Measurements from ENCODE around the gene SSNA1.

Gene SSNA1, protein sequence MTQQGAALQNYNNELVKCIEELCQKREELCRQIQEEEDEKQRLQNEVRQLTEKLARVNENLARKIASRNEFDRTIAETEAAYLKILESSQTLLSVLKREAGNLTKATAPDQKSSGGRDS

DNA sequence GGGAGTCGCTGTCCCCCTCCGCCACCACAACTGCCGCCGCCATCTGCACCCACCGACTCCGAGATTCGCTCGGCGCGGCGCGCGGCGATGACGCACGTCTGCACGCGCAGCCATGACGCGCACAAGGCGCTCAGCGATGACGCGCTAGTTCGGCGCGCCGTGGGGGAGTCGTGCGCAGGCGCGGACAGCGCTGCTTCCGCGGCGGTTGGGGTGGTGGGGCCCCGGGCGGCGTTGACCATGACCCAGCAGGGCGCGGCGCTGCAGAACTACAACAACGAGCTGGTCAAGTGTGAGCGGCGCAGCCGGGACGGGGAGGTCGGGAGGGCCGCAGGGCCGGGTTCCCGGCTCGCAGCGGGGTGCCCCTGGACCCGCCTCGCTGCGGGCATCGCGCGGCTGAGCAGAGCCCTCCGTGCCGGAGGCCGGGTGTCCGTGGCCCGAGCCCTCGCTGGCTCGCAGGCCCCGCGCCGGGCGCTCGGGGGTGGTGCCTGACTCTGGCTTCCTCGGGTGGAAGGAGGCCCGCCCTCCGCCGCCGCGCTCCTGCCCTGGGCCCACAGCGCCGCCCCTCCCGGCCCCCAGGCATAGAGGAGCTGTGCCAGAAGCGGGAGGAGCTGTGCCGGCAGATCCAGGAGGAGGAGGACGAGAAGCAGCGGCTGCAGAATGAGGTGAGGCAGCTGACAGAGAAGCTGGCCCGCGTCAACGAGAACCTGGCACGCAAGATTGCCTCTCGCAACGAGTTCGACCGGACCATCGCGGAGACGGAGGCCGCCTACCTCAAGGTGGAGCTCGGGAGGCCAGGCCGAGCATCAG is at the start of gene SSNA1, which contains the start of gene ANAPC2:
Gene SSNA1 (plus strand): TSS at position 187 of the 807 bp plus-strand sequence. CDS start 51 bp downstream, at position 238.
Gene ANAPC2 (minus strand): TSS at position 71 of the 807 bp plus-strand sequence. CDS start 28 bp downstream, at position 43.
- Histone ChIP-seq H3K27ac (peak within 1 kb of the TSS; percentile 91), H3K9ac (peak within 1 kb of the TSS; percentile 85), H3K4me3 (peak within 1 kb of the TSS; percentile 87), H3K9me3 (no peaks in the 10 kb centered on the region), H3K27me3 (no peaks in the 10 kb centered on the region), H3K4me1 (peaks cover 67% of the 10 kb centered on the region), H3K4me2 (peak within 1 kb of the TSS; percentile 100), H4K20me1 (peaks cover 86% of the 10 kb centered on the region), H3K36me3 (peaks cover 77% of the 10 kb centered on the region)
- no peak for TF ChIP-seq Cebpa-rat (IDR thresholded peaks at IDR 0.05)

DNA sequence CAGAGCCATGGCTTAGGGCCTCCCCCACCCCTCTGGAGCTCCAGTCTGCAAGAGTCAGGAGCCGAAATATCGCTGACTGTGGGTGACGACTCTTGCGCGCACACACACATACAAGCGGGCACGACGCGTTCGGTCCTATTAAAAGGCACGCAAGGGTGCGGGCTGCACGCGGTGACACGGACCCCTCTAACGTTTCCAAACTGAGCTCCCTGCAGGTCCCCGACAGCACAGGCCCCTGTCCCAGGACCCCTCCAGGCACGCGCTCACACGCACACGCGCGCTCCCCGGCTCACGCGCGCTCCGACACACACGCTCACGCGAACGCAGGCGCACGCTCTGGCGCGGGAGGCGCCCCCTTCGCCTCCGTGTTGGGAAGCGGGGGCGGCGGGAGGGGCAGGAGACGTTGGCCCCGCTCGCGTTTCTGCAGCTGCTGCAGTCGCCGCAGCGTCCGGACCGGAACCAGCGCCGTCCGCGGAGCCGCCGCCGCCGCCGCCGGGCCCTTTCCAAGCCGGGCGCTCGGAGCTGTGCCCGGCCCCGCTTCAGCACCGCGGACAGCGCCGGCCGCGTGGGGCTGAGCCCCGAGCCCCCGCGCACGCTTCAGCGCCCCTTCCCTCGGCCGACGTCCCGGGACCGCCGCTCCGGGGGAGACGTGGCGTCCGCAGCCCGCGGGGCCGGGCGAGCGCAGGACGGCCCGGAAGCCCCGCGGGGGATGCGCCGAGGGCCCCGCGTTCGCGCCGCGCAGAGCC is 49.6 kb upstream of the SSNA1 start, which contains the start of gene GRIN1:
Gene GRIN1 (plus strand): TSS at position 433 of the 746 bp plus-strand sequence. CDS start 333 bp downstream, outside the sequence.
- no peak within 1 kb of the TSS for H3K4me3 ChIP-seq
- H3K4me2 ChIP-seq: peak within 1 kb of the TSS; percentile 74
- no peak within 1 kb of the TSS for H3K9ac ChIP-seq
- no peaks in the 10 kb centered on the region for H3K36me3 ChIP-seq
- H4K20me1 ChIP-seq: peaks cover 36% of the 10 kb centered on the region
- no peak within 1 kb of the TSS for H3K27ac ChIP-seq
- TF ChIP-seq Cebpa-rat (IDR thresholded peaks at IDR 0.05): no peak
- H3K27me3 ChIP-seq: peaks cover 88% of the 10 kb centered on the region
- no peaks in the 10 kb centered on the region for H3K9me3 ChIP-seq
- peaks cover 32% of the 10 kb centered on the region for H3K4me1 ChIP-seq

- no peak for TF ChIP-seq Cebpa-rat (IDR thresholded peaks at IDR 0.05)
- peaks cover 36% of the 10 kb centered on the region for H4K20me1 ChIP-seq
- H3K36me3 ChIP-seq: no peaks in the 10 kb centered on the region
- H3K9ac ChIP-seq: no peak overlapping the region
- peaks cover 82% of the 10 kb centered on the region for H3K27me3 ChIP-seq
- no peak overlapping the region for H3K4me3 ChIP-seq
- H3K9me3 ChIP-seq: no peaks in the 10 kb centered on the region
- peak overlapping the region; percentile 74 for H3K4me2 ChIP-seq
- peaks cover 32% of the 10 kb centered on the region for H3K4me1 ChIP-seq
- H3K27ac ChIP-seq: no peak overlapping the region
Observed at GRCh38 chr9:137139468-137140150, 48.9 kb upstream of the SSNA1 start.

- H4K20me1 ChIP-seq: peaks cover 36% of the 10 kb centered on the region
- H3K4me2 ChIP-seq: no peak overlapping the region
- H3K4me1 ChIP-seq: peaks cover 32% of the 10 kb centered on the region
- peaks cover 74% of the 10 kb centered on the region for H3K27me3 ChIP-seq
- H3K4me3 ChIP-seq: no peak overlapping the region
- no peak overlapping the region for H3K27ac ChIP-seq
- H3K9me3 ChIP-seq: no peaks in the 10 kb centered on the region
- no peak for TF ChIP-seq Cebpa-rat (IDR thresholded peaks at IDR 0.05)
- H3K9ac ChIP-seq: no peak overlapping the region
- H3K36me3 ChIP-seq: no peaks in the 10 kb centered on the region
Observed at GRCh38 chr9:137140151-137141012, 48.1 kb upstream of the SSNA1 start.

DNA sequence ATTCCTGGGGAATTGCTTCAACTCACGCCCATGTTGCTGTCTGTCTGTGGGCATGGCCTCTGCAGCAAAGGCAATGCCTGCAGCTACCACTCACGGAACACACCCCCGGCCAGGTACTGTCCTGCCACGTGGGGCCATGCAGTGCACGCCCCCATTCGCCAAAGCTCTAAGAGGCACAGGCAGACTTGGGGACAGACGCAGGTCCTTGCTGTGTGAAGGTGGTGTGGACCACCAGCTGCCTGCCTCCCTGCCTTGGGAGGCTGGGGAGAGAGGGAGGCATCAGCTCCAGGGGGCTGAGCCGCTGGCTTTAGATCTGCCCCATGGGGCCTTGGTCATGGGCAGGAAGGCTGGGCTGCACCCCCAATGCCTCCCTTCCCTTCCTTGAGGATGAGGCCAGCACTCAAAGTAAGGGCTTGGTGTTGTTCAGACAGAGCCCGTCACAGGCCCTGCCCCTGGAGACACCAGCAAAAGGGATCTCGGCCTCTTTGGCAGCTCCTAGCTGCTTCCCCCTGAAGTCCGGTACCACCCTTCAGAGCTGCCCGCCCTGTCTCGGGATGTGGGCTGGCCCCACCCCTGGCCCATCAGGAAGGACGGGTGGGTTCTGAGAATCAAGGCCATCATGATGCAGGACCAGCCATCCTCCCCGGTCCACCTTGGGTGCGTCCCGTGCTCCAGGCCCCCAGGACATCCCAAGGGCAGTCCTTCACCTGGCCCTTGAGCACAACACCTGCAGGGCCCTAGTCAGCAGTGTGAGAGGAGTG is 47.2 kb upstream of the SSNA1 start:
- Histone ChIP-seq H3K4me1 (peaks cover 32% of the 10 kb centered on the region), H3K4me2 (no peak overlapping the region), H3K27me3 (peaks cover 65% of the 10 kb centered on the region), H4K20me1 (peaks cover 36% of the 10 kb centered on the region), H3K9me3 (no peaks in the 10 kb centered on the region), H3K9ac (no peak overlapping the region), H3K36me3 (no peaks in the 10 kb centered on the region), H3K4me3 (no peak overlapping the region), H3K27ac (no peak overlapping the region)
- no peak for TF ChIP-seq Cebpa-rat (IDR thresholded peaks at IDR 0.05)

DNA sequence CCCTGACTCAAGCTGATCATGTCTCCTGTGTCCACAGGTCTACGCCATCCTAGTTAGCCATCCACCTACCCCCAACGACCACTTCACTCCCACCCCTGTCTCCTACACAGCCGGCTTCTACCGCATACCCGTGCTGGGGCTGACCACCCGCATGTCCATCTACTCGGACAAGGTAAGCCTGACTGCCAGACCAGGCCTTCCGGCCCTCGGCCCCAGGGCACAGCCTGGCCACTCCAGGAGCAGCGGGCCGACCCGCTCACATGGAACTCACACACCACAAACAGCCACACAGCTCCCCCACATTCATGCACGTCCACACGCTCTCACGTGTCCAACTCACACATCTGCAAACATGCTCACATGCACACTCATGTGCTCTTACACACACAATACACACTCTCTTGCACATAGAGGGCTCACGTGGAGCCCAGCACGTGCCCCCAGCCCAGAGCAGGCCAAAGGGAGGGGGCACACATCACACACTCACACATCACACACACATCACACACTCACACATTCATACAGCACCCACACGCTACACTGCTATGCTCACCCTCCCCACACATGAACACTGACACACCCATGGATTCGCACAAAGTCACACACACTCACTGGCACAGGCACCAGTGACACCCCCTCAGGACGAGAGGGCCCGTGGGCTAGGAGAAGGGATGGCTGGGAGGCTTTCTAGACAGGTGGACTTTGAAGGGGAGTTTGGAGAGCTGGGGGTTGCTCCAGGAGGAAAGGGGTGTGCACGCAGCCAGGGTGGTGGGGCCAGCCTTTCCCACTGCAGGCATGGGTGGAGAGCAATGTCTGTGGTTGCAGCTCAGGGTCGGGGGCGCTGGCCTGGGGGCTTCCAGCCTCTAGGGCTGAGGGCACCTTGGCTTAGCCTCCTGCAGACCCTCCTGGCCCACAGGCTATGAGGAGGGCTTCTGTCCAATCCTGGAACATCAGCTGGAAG is 46.2 kb upstream of the SSNA1 start:
- Histone ChIP-seq H4K20me1 (peaks cover 31% of the 10 kb centered on the region), H3K4me1 (peaks cover 28% of the 10 kb centered on the region), H3K9me3 (no peaks in the 10 kb centered on the region), H3K4me2 (no peak overlapping the region), H3K27me3 (peaks cover 55% of the 10 kb centered on the region), H3K4me3 (no peak overlapping the region), H3K36me3 (no peaks in the 10 kb centered on the region), H3K27ac (no peak overlapping the region), H3K9ac (no peak overlapping the region)
- TF ChIP-seq Cebpa-rat (IDR thresholded peaks at IDR 0.05): no peak

- Histone ChIP-seq H3K4me1 (peaks cover 30% of the 10 kb centered on the region), H3K4me3 (no peak overlapping the region), H4K20me1 (peaks cover 27% of the 10 kb centered on the region), H3K4me2 (no peak overlapping the region), H3K27me3 (peaks cover 43% of the 10 kb centered on the region), H3K9ac (no peak overlapping the region), H3K36me3 (no peaks in the 10 kb centered on the region), H3K27ac (no peak overlapping the region), H3K9me3 (no peaks in the 10 kb centered on the region)
- TF ChIP-seq Cebpa-rat (IDR thresholded peaks at IDR 0.05): no peak
Observed at GRCh38 chr9:137143459-137143858, 45.0 kb upstream of the SSNA1 start.
